Mucosa of descending colon (tissue), 3 donors: ENCODE measurements around the gene AP1B1. TPM values are rescaled to one million over a fixed set of nuclear protein-coding genes. Genes with fewer than 3 reads are reported as not detected.

ENCODE experiments used
- ATAC-seq: fragments of 200-7000 bp; cut with Tn5 transposase; one replicate; pipeline ENCODE4 v1.9.1; 2020; ENCODE audit warnings: mild to moderate bottlenecking, moderate library complexity
- DNase-seq, 3 donors: peaks; one replicate each; pipeline ENCODE4 v3.0.0-alpha.2; 2020
- H3K36me3 ChIP-seq: fragments of 200-600 bp; one replicate; pipeline ENCODE4 v1.8.0; 2021; ENCODE audit warnings: low read depth, mild to moderate bottlenecking
- H3K4me1 ChIP-seq: fragments of 200-600 bp; one replicate; pipeline ENCODE4 v1.8.0; 2021; ENCODE audit warnings: low read depth, mild to moderate bottlenecking
- H3K4me3 ChIP-seq: fragments of 200-600 bp; one replicate; pipeline ENCODE4 v1.8.0; 2021; ENCODE audit warnings: mild to moderate bottlenecking
- H3K9me3 ChIP-seq: fragments of 200-600 bp; one replicate; pipeline ENCODE4 v1.8.0; 2021; ENCODE audit warnings: mild to moderate bottlenecking
- CTCF ChIP-seq: fragments of 200-600 bp; IDR thresholded peaks from one replicate; pipeline ENCODE4 v1.8.0; 2022; ENCODE audit warnings: antibody characterized with exemption, mild to moderate bottlenecking
- intact Hi-C, 2 donors: fragments of 100-400 bp; cut with DNase I in 1 of 2; cut with micrococcal nuclease in 1 of 2; formaldehyde crosslinking; loops; one replicate each; pipeline versions ENCODE4 v1.11.0 to v1.11.1; 2022; cut with DNase I, micrococcal nuclease
- total RNA-seq, 3 donors: library from RNA; stranded (reverse); fragmentation: NEBNext Ultra II Directional in 2 of 3; extraction: Animal tissue kit (Norgen Biotek cat#: 25700) in 2 of 3; gene quantifications; one replicate each; pipeline versions ENCODE4 v1.2.1 to v1.2.4, GENCODE V29; 2021 to 2023
- donor health status: DM: no; HTN: no; CAD: no; lungs with moderate emphysema.
- donor health status: DM: no; HTN: no; CAD: no.
- donor health status: DM: no; HTN: yes; CAD: no.

The AP1B1 gene
- total RNA-seq, 3 donors from 2014 or later: 74.4 to 105 (median 88.8) TPM

GRCh38 chr22:29331658-29332300 is 56.6 kb downstream of the AP1B1 start:
- no peaks in the 10 kb centered on the region for H3K4me1 ChIP-seq
- H3K4me3 ChIP-seq: no peak overlapping the region
- peaks cover 3% of the 10 kb centered on the region for H3K36me3 ChIP-seq
- intact Hi-C loops: no loop called here
- DNase-seq: peak in 1 of 3 donors; percentile 31
- H3K9me3 ChIP-seq: no peaks in the 10 kb centered on the region
- no peak for TF ChIP-seq CTCF
- no peak for ATAC-seq

GRCh38 chr22:29331213-29331612 is 57.2 kb downstream of the AP1B1 start:
- Histone ChIP-seq H3K4me3 (no peak overlapping the region), H3K36me3 (peaks cover 3% of the 10 kb centered on the region), H3K4me1 (no peaks in the 10 kb centered on the region), H3K9me3 (no peaks in the 10 kb centered on the region)
- DNase-seq (no peak), ATAC-seq (no peak)
- intact Hi-C loops: no loop called here
- TF ChIP-seq CTCF: no peak

GRCh38 chr22:29330753-29331152 is 57.6 kb downstream of the AP1B1 start:
- H3K9me3 ChIP-seq: no peaks in the 10 kb centered on the region
- ATAC-seq (no peak), DNase-seq (peak in 1 of 3 donors; percentile 50)
- H3K4me1 ChIP-seq: no peaks in the 10 kb centered on the region
- intact Hi-C loops: no loop called here
- peaks cover 3% of the 10 kb centered on the region for H3K36me3 ChIP-seq
- H3K4me3 ChIP-seq: no peak overlapping the region
- TF ChIP-seq CTCF: no peak

GRCh38 chr22:29330291-29330690 is 58.1 kb downstream of the AP1B1 start:
- peak in 1 of 3 donors; percentile 43 for DNase-seq
- Histone ChIP-seq H3K36me3 (peaks cover 3% of the 10 kb centered on the region), H3K9me3 (no peaks in the 10 kb centered on the region), H3K4me1 (no peaks in the 10 kb centered on the region), H3K4me3 (no peak overlapping the region)
- no peak for TF ChIP-seq CTCF
- intact Hi-C loops: no loop called here
- no peak for ATAC-seq

GRCh38 chr22:29329581-29329980 is 58.8 kb downstream of the AP1B1 start:
- TF ChIP-seq CTCF: no peak
- Histone ChIP-seq H3K4me1 (no peaks in the 10 kb centered on the region), H3K9me3 (no peaks in the 10 kb centered on the region), H3K36me3 (peaks cover 3% of the 10 kb centered on the region), H3K4me3 (no peak overlapping the region)
- intact Hi-C loops: no loop called here
- no peak for ATAC-seq
- DNase-seq: no peak
